ENCODE results near the gene SMU1. TPM values are rescaled to one million over a fixed set of nuclear protein-coding genes. Genes with fewer than 3 reads are reported as not detected.

SMU1 gene
- total RNA-seq, 4 donors from 2014 or later = 14.3 to 18.5 (median 16.7) TPM

DNA sequence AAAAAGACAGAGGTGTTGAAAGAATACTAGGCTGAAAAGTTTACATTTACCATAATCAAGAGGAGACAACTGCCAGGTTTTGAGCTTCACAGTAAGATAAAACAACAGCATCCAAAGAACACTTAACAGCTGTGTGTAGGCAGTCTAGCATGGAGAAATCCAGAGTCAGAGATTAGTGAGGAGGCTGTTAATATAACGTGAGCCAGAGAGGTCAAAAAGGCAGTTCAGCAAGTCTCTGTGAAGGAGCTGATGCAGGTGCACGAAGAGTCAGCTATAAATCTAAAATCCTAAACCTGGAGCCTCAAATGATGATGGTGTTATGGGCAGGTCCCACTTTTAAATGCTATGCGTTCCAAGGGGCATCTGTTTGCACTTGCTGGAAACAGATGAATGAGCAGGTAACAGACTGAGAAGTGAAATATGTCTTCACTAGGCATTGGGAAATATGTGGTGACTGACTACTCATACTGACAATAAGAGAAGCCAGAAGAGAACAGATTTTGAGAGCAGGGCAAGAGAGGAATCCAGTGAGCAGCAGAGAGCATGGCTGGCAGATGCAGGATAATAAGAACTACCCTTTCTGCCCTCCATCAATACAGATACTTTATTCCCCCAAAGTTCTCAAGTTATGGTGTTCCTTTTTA lies 83.8 kb downstream of the SMU1 start:
- H3K4me1 ChIP-seq = peaks cover 5% of the 10 kb centered on the region
- no peak overlapping the region for H3K4me3 ChIP-seq
- H3K27me3 ChIP-seq = no peaks in the 10 kb centered on the region
- no peak for TF ChIP-seq POLR2AphosphoS5 (IDR thresholded peaks at IDR 0.05)
- no peak for TF ChIP-seq EP300 (IDR thresholded peaks at IDR 0.05)
- TF ChIP-seq POLR2A (IDR thresholded peaks at IDR 0.05) = no peak
- TF ChIP-seq, protein P1, sequence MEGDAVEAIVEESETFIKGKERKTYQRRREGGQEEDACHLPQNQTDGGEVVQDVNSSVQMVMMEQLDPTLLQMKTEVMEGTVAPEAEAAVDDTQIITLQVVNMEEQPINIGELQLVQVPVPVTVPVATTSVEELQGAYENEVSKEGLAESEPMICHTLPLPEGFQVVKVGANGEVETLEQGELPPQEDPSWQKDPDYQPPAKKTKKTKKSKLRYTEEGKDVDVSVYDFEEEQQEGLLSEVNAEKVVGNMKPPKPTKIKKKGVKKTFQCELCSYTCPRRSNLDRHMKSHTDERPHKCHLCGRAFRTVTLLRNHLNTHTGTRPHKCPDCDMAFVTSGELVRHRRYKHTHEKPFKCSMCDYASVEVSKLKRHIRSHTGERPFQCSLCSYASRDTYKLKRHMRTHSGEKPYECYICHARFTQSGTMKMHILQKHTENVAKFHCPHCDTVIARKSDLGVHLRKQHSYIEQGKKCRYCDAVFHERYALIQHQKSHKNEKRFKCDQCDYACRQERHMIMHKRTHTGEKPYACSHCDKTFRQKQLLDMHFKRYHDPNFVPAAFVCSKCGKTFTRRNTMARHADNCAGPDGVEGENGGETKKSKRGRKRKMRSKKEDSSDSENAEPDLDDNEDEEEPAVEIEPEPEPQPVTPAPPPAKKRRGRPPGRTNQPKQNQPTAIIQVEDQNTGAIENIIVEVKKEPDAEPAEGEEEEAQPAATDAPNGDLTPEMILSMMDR (IDR thresholded peaks at IDR 0.05) = no peak
- H3K36me3 ChIP-seq = peaks cover 34% of the 10 kb centered on the region
- no peak overlapping the region for H3K27ac ChIP-seq
- H3K9me3 ChIP-seq = no peaks in the 10 kb centered on the region
- 37% methylated on average over 3 of the region's 3 CpGs for WGBS
- no peak for DNase-seq (ENCODE audit: low spot score in 2 of 2)

DNA sequence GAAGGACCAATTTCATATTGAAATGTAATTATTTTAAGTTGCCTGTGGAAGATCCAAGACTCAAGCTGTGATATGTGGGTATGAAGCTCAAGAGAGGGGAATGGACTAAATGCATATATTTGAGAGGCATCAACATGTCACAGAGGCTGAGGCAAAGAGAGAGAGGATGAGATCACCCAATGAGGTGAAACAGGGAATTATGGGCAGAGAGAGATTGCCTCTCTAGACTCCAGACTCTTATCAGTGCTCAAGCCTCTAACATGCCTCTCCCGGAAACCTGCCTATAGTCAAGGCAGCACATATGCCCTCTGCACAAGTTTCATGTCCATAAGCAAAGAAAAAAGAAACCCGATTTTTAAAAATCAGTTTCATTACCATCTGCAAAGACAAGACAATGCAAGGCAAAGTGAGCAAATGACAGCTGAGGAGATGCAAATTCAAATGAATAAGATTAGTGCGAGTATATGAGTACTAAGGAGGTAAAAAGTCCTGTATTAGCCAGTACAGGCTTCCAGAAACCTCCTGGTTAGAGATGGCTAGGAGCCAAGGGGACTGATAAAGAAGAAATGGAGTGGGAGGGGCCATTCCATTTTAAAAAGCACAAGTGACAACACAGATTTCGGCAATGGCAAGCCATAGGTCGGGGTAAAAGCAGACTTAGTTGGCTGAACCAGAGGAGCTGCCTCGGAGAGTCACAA lies 84.4 kb downstream of the SMU1 start:
- 73% methylated on average over 6 of the region's 6 CpGs for WGBS
- no peak for DNase-seq (ENCODE audit: low spot score in 2 of 2)
- no peaks in the 10 kb centered on the region for H3K27me3 ChIP-seq
- no peak overlapping the region for H3K4me3 ChIP-seq
- peaks cover 41% of the 10 kb centered on the region for H3K36me3 ChIP-seq
- H3K4me1 ChIP-seq = peaks cover 5% of the 10 kb centered on the region
- TF ChIP-seq EP300 (IDR thresholded peaks at IDR 0.05) (no peak), POLR2AphosphoS5 (IDR thresholded peaks at IDR 0.05) (no peak), POLR2A (IDR thresholded peaks at IDR 0.05) (no peak)
- TF ChIP-seq, protein P1 (IDR thresholded peaks at IDR 0.05) = no peak
- H3K27ac ChIP-seq = no peak overlapping the region
- H3K9me3 ChIP-seq = no peaks in the 10 kb centered on the region

Other genes starting within 250 kb of the SMU1 start
- gene APTX, start 75.0 kb downstream of the SMU1 start, total RNA-seq = 10 to 100 TPM; 21.9 to 57.5 (median 32.6) TPM
- 10 to 100 TPM; 41.4 to 73.0 (median 58.5) TPM for gene DNAJA1, start 51.4 kb downstream of the SMU1 start, total RNA-seq
- gene B4GALT1, start 90.7 kb upstream of the SMU1 start, total RNA-seq = 10 to 100 TPM; 45.1 to 68.7 (median 53.5) TPM
- gene SPINK4, start 163.5 kb upstream of the SMU1 start, total RNA-seq = not detected
- 100 to 1,000 TPM in 1 of 4 donors, 10 to 100 TPM in 3; 63.6 to 140 (median 70.8) TPM for gene BAG1, start 188.0 kb upstream of the SMU1 start, total RNA-seq
- gene CHMP5, start 188.4 kb upstream of the SMU1 start, total RNA-seq = 10 to 100 TPM; 43.7 to 60.3 (median 50.7) TPM
- gene NFX1, start 213.8 kb upstream of the SMU1 start, total RNA-seq = 10 to 100 TPM; 42.0 to 91.4 (median 46.0) TPM